Stimulated activated CD4-positive, alpha-beta T cell treated with anti-CD3 and anti-CD28 coated beads, Interleukin-12 subunit alpha, Interleukin-12 subunit beta, amount 100 ng/mL, for 48 hours (primary cell): ENCODE data around the gene RCE1.
A peak's percentile ranks its signal among the peaks of the same experiment; 100 is the strongest.
"Not testable (repeated sequence)": the region's sequence is repeated elsewhere in the genome, so short reads cannot be mapped to it uniquely, and the experiment has no call there.

Source experiments
- DNase-seq, 3 donors: peaks; one replicate each; pipeline ENCODE4 v3.0.0-alpha.2; 2020; ENCODE audit warnings: low read depth in 2 of 3, low spot score in 1 of 3

RCE1 gene, protein sequence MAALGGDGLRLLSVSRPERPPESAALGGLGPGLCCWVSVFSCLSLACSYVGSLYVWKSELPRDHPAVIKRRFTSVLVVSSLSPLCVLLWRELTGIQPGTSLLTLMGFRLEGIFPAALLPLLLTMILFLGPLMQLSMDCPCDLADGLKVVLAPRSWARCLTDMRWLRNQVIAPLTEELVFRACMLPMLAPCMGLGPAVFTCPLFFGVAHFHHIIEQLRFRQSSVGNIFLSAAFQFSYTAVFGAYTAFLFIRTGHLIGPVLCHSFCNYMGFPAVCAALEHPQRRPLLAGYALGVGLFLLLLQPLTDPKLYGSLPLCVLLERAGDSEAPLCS

DNA sequence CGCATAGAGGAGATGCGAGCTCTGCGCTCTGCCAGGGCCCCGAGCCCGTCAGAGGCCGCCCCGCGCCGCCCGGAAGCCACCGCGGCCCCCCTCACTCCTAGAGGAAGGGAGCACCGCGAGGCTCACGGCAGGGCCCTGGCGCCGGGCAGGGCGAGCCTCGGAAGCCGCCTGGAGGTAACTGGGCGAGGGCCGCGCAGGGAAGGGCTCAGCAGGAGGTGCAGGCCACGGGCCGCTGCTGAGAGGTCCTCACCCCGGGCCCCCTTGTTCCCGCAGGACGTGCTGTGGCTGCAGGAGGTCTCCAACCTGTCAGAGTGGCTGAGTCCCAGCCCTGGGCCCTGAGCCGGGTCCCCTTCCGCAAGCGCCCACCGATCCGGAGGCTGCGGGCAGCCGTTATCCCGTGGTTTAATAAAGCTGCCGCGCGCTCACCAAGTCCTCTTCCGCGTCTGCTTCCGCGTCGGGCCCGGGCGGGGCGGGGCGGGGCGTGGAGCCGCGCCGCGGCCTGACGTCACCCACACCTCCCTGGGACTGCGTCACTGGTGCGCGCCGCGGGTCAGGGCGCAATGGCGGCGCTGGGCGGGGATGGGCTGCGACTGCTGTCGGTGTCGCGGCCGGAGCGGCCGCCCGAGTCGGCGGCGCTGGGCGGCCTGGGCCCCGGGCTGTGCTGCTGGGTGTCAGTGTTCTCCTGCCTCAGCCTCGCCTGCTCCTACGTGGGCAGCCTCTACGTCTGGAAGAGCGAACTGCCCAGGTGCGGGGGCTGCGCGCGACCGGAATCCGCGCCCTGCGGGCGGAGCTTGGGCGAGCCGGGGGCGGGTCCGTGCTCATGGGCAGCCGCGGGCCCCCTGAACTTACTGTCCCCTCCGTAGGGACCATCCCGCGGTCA lies at the start of gene RCE1:
TSS of gene RCE1 (plus strand) at position 546 of the 880 bp plus-strand sequence. CDS start at position 561, 15 bp downstream.
- peak; percentile 77 to 88 (median 79) for DNase-seq

DNA sequence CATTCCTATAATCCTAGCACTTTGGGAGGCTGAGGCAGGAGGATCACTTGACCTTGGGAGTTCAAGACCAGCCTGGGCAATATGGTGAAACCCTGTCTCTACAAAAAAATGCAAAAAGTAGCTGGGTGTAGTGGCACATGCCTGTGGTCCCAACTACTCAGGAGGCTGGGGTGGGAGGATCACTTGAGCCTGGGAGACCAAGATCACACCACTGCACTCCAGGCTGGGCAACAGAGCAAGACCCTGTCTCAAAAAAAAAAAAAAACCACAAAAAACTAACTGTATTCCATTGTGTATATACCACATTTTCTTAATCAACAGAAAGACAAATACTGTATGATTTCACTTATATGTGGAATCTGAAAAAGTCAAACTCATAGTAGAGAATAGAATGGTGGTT lies 43.4 kb upstream of the RCE1 start:
- DNase-seq, result not testable (repeated sequence)

DNA sequence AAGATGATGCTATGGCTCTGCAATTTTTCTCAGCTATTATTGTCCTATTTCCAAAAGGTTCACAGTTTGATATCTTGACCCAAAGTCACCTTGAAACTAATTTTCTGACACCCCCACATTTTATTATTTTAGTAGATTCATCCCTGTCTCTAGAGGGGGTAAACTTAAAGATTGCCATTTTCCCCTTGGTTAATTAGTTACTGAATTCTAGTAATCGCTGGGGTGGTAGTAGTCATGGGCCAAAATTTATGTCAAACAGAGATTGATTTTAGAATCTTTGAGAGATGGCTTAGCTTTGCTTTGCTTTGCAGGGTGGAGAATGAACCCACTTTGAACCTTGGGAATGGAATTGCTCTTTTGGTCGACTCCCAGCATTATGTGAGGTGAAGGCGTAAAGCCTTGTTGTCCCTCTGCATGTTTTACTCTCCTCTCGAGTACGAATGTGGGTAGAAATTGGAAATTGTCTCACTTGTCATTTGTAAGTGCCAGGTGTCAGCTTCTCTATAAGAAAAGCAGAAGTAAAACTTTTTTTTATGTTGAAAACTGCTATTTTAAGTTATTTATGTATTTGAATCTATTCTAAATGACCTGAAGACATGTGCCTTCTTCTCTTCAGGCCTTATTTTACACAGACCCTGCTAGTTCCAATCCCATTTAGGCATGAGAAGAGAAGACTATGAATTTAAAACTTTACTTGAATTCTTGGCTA lies 42.4 kb upstream of the RCE1 start:
- no peak for DNase-seq

DNA sequence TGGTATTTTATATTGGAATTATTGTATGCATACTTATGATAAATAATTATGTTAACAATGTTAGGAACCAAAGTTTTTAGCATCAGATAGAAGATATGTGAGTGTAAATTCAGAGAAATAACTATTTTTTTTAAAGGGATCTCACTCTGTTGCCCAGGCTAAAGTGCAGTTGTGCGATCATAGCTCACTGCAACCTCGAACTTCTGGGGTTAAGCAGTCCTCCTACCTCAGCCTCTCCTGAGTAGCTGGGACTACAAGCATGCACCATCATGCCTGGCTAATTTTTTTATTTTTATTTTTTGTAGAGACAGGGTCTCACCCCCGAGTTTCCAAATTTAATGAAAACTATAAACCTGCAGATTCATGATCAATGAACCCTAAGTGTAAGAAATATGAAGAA lies 33.6 kb upstream of the RCE1 start:
- DNase-seq, result no peak

DNA sequence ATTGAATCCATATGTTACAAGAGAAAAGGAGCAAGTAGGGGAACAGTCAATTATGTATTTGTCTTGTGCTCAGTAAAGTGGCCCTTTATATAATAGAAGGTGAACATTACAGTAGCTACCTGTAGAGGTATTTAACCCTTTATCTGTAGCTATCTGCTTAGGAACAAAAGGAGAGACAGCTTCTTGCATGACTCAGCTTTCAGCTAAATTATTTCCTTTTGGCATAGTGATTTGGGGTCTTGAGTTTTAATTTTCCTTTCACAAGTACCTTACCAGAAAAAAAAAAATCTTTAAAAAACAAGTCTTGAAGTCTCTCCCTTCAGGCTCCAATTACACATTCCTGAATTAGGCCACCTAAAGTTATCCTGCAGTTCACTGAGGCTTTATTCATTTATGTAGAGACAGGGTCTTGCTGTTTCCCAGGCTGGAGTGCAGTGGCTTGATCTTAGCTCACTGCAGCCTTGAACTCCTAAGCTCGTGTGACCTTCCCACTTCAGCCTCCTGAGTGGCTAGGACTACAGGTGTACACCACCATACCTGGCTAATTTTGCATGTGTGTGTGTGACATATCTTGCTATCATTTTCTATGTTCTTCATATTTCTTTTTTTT lies 32.6 kb upstream of the RCE1 start:
- no peak for DNase-seq

DNA sequence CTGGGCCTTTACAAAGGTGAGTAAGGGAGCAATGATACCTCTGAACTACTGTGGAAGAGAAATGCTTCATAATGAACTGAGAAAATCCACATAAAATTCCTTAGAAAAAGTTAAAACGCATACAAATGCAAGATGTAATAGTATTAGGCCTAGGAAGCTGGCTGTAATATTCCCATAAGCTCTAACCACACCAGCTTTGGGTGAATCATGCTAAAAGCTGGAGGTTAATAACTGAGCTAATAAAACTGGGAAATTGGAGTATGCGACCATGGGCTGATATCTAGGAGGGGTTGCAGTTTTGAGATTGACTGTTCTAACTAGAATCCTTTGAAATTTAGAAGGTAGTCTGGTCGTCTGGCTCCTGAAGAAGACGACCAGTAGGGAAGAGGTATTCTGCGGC lies 28.6 kb upstream of the RCE1 start:
- DNase-seq, result no peak

DNA sequence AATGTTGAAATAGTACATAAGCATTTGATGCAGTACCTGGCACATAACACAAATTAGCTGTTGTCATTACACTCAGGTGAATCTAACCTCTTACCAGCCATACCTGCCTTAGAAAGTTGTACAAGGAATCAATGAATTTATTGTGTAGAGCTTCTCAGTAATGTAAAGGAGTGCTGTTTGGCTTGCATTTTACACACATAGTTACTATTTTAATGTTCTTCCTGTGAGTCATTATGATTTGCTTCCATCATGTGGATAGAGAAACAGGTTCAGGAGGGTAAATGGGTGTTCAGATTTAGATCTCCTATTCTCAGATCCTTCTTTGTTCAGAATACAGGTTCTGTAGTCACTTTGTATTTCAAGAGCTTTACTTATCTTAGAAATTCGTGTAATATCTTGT lies 27.6 kb upstream of the RCE1 start:
- DNase-seq, result no peak

DNA sequence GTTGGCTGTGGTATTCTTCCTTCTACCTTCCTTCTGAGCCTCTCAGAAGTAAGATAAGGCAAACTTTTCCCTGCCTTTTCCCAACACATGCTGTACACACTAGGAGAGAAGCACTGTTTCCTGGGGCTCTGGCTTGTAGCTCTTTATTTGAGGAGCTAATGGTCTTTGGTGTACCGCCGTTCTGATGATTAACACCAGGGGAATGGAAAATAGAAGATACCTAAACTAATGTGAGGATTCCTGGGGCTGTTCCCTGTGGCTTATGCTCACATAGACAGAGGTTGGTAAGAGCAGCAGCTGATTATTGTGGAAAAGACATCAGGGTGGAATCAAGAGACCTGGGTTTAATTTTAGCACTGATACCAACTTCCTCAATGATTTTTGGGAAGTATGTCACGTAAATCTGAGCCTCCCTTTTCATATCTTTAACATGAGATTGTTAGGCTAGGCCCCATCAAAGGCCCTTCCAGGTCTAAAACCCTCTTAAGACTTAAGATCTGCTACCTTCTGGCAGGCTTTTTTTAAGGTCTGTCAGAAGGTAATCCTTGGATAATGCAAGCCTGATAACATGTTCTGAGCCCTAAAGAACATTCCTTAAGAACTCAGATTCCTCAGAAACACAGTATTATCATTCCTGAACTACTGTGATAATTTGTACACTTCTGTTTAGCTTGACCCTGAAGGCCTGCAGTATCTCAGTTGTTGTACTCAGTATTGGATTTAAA lies 24.8 kb upstream of the RCE1 start:
- DNase-seq, result no peak

DNA sequence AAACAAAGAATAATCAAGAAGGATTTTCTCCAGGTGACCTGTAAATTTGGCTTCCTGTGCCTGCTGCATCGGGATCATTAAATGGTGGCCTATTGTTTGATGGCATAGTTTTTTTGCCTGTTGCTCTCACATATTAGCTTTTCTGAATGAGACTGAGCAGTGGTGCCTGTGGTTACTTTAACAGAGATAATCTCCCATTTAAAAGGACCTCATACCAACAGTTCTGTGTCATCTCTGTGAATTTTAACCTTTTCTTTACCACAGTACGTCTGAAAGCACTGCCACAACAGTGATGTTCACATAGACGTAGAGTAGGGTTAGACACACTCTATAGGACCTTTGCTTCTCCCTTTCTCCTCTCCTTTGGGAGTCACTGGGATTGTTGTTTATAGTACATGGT lies 22.9 kb upstream of the RCE1 start:
- DNase-seq, result no peak

DNA sequence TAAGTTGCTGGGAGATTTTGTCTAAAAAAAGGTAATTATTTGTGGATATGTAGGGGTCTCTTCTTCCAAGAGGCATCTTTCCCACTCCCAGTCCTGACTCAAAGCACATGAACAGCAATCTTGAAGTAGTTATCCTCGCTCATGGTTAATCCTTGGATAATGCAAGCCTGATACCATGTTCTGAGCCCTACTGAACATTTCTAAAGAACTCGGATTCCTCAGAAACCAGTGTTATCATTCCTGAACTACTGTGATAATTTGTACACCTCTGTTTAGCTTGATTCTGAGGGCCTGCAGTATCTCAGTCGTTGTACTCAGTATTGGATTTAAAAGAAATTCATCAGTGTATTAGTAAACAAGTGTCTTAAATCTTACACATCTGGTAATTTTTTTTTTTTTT lies 22.3 kb upstream of the RCE1 start:
- no peak for DNase-seq

DNA sequence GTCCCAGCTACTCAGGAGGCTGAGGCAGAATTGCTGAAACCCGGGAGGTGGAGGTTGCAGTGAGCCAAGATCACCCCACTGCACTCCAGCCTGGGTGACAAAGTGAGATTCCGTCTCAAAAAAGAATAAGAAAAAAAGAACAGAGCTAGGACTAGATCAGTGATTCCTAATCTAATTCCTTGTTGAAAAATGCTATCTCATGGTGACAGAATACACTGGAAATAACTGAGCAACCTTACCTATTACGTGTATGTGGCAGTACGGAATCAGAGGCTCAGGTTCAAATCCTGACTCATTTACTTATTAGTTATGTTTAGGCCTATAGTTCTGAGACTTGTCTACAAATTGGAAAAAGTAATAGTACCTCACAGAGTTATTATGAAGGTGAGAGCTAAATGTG lies 19.5 kb upstream of the RCE1 start:
- DNase-seq, result no peak

DNA sequence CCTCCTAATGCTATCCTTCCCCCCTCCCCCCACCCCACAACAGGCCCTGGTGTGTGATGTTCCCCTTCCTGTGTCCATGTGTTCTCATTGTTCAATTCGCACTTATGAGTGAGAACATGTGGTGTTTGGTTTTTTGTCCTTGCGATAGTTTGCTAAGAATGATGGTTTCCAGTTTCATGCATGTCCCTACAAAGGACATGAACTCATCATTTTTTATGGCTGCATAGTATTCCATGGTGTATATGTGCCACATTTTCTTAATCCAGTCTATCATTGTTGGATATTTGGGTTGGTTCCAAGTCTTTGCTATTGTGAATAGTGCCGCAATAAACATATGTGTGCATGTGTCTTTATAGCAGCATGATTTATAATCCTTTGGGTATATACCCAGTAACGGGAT lies 18.7 kb upstream of the RCE1 start:
- not testable (repeated sequence) for DNase-seq

DNA sequence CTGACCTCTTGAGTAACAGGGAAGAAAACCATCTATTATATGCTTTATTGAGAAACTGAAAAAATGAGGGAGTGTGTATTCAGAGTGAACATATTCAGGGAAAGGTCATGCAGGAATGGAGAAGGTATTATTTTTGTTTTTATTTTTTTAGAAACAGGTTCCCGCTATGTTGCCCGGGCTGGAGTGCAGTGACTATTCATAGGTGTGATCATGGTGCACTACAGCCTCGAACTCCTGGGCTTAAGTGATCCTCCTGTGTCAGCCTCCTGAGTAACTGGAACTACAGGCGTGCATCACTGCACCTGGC lies 8.7 kb upstream of the RCE1 start:
- no peak for DNase-seq

DNA sequence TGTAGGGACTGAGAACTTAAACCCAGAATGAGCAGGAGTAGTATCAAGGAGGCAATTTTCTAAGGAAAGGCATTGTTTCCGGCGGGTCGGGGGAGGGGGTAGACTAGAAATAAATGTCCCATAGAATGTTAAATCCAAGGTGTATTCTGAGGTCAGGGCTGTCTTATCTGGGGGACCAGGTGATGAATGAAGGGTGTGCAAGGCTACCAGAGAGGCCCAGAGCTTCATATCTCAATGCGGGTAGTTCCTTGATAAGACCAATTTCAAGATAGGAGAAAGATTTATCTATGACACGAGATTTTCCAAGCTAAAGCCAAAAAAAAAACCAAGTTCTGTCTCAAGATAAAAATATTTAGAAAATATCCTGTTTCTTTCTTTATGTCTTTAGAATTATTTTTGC lies 8.3 kb upstream of the RCE1 start:
- no peak for DNase-seq

DNA sequence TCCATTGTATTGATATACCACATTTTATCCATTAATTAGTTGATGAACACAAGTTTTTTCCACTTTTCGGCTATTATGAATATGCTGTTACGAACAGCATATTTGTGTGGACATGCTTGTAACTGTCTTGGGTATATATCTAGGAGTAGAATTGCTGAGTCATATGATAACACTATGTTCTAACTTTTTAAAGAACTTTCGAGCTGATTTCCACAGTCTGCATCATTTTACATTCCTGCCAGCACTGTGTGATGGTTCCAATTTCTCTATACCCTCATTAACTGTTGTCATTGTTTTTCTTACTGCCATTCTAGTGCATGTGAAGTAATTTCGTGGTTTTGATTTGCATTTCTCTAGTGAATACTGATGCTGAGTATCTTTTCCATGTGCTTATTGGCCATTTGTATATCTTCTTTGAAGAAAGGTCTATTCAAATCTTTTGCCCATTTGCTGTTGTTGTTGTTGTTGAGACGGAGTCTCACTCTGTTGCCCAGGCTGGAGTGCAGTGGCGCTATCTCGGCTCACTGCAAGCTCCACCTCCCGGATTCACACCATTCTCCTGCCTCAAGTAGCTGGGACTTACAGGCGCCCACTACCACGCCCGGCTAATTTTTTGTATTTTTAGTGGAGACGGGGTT lies 7.4 kb upstream of the RCE1 start:
- no peak for DNase-seq

DNA sequence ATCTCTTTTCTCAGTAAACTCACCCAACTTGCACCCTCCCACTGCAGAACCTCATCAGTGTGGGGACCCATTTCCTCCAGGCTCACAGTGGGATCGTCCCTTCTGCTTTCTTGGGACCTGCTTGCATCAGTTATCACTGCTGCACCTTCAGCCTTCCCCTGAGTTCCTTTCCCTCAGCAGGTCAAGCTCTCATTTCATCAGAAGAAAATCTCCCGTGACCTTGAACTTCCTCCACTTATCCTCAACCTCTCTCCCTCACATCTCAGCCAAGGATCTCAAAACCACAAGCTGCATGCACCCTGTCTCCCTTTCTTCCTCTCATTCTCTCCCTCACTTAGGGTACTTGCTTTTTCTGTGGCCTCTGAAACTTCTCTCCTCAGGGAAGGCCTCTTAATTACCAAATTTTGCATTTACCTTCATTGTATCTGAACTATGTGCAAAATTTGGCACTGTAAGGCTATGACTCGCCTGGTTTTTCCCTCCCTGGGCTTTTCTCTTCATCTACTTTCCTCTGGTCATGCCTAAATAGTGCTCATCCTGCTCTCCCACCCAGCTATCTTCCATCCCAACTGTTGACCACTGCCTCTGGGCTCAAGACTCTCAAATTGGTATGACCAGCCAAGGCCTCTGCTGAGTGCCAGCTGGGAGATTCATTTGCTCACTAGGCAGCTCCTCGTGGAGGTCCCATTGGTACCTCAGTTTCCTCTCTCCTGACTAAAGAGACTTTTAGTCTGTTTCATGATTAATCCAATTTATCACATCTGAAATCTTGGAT lies 2.7 kb upstream of the RCE1 start:
- no peak for DNase-seq

DNA sequence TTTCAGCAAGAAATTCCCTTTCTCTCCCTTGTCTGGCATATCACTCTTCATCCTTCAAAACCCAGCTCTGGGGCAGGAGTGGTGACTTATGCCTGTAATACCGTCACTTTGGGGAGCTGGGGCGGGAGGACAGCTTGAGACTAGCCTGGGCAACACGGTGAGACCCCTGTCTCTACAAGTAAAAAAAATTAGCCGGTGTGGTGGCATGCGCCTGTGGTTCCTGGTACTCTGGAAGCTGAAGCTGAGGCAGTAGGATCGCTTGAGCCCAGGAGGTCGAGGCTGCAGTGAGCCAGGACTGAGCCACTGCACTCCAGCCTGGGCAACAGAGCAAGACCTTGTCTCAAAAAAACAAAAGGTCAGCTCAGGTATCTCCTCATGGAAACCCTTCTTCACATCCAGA lies 1.4 kb upstream of the RCE1 start:
- DNase-seq, result no peak

DNA sequence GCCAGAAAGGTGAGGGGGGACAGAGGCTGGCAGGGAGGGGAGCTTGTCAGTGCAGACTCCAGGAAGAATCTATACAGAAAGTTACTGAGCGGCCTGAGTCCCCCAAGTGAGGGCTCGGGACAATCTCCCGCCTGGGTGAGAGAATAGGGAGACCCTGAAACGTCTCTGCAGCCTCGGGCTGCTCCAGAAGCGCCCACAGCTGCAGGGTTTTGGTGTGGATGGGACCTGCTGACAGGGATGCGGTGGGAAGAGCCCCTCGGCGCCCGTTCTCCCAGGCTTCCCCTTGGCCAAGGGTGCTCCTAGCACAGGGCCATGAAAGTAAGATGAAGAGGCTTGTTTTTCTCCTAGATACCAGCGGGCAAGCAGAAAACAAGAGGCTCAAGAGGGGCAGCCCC lies 743 bp upstream of the RCE1 start:
- no peak for DNase-seq

DNA sequence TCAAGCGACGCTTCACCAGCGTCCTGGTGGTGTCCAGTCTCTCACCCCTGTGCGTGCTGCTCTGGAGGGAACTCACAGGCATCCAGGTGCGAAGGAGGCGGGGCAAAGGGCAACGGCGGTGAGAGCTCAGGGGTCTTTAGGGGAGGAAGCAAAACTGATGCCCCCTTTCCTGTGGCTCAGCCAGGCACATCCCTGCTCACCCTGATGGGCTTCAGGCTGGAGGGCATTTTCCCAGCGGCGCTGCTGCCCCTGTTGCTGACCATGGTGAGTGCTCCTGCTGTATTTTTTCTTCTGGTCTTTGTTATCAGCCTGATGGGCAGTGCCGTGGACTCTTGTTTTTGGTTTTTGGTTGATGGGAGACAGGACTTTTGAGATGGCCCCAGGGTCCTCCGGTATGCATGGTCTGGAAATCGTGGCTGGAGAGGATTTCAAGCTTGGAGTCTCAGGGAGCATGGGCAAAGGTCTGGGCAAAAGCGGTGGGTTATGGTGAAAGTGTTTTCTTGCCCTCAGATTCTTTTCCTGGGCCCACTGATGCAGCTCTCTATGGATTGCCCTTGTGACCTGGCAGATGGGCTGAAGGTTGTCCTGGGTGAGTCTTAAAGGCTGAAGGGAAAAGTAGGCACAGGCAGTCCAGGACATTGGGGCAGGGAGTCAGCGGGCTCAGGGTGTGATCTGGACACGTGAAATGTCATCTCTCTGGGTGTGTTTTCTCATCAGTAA lies 695 bp downstream of the RCE1 start:
- no peak for DNase-seq
